Ectodermal cell (in vitro differentiated cells): ENCODE results near the gene TOMM22.

Experiments
- H3K27ac ChIP-seq: 2 replicates; pipeline ENCODE4 v1.7.0; 2013; ENCODE audit warnings: mild to moderate bottlenecking, low read depth, low read length; ENCODE audit not compliant: insufficient read depth, poor library complexity, severe bottlenecking
- H3K27me3 ChIP-seq: 2 replicates; pipeline ENCODE4 v1.7.0; 2013; ENCODE audit warnings: mild to moderate bottlenecking, low read length; ENCODE audit not compliant: insufficient read depth, control insufficient read depth, poor library complexity, severe bottlenecking
- H3K36me3 ChIP-seq: one replicate; pipeline ENCODE4 v1.7.0; 2013; ENCODE audit warnings: low read length; ENCODE audit not compliant: control insufficient read depth, insufficient read depth
- H3K4me1 ChIP-seq: one replicate; pipeline ENCODE4 v1.7.0; 2013; ENCODE audit warnings: low read length; ENCODE audit not compliant: control insufficient read depth, insufficient read depth
- H3K4me3 ChIP-seq: 2 replicates; pipeline ENCODE4 v1.7.0; 2013; ENCODE audit warnings: low read depth, low read length, control low read depth; ENCODE audit not compliant: insufficient read depth
- H3K9me3 ChIP-seq: 2 replicates; pipeline ENCODE4 v1.7.0; 2013; ENCODE audit warnings: mild to moderate bottlenecking, low read length, moderate library complexity; ENCODE audit not compliant: control insufficient read depth
- WGBS, 2 experiments: methylation state at CpG; one replicate each; pipeline ENCODE4 v1.1.7; 2013; ENCODE audit warnings: missing lambda C conversion rate in 2 of 2; 5-methylcytosine and 5-hydroxymethylcytosine counted together

The TOMM22 gene

DNA sequence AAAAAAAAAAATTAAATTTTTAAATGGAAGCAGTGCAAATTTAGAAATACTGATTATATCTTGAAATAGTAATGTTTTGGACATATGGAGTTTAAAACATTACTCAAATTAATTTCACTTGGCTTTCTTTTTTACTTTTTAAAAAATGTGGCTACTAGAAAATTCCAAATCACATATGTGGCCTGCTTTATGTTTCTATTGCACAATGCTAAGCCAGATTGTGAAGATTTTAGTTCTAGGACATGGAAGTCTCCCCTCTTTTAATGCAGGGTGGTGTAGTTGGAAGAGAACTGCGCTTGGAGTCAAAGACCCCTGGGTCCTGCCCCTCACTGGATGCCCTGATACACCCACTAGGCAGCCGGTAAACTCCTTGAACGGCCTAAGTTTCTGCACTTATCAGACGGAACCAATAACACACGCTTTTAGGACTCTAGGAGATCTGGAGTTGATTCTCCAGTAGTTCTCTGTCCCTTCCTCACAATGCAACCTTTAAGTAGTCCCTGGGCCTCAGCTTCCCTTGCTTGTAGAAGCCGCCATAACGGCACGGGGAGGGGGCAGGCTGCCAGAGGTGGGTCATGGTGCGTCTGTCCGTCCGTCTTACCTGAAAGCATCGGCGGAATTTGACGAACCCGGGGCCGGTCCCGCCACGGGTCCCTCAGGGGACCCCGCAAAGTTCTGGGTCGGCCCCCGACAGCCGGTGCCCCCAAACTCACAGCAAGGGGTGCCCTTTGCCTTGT is 26.1 kb upstream of the TOMM22 start:
- WGBS, 2 experiments: 4 to 5% methylated on average over 22 of the region's 22 CpGs
- Histone ChIP-seq H3K4me3 (peak overlapping the region; percentile 64), H3K27me3 (no peaks in the 10 kb centered on the region), H3K27ac (peak overlapping the region; percentile 92), H3K36me3 (no peaks in the 10 kb centered on the region), H3K4me1 (peaks cover 4% of the 10 kb centered on the region), H3K9me3 (no peaks in the 10 kb centered on the region)

GRCh38 chr22:38656256-38657044 is 25.3 kb upstream of the TOMM22 start, which contains the start of the genes CBY1 and FAM227A:
Gene CBY1, plus strand, starts transcription at chr22:38656638. Its CDS starts 11,417 bp downstream, at chr22:38668055.
Gene FAM227A, minus strand, starts transcription at chr22:38656392. Its CDS starts 6,224 bp downstream, at chr22:38650168.
- H3K36me3 ChIP-seq: no peaks in the 10 kb centered on the region
- no peaks in the 10 kb centered on the region for H3K27me3 ChIP-seq
- H3K9me3 ChIP-seq: no peaks in the 10 kb centered on the region
- 0 to 1% methylated on average over 66 of the region's 66 CpGs for WGBS, 2 experiments
- H3K4me1 ChIP-seq: peaks cover 4% of the 10 kb centered on the region
- peak within 1 kb of the TSS; percentile 92 for H3K27ac ChIP-seq
- peak within 1 kb of the TSS; percentile 64 for H3K4me3 ChIP-seq

DNA sequence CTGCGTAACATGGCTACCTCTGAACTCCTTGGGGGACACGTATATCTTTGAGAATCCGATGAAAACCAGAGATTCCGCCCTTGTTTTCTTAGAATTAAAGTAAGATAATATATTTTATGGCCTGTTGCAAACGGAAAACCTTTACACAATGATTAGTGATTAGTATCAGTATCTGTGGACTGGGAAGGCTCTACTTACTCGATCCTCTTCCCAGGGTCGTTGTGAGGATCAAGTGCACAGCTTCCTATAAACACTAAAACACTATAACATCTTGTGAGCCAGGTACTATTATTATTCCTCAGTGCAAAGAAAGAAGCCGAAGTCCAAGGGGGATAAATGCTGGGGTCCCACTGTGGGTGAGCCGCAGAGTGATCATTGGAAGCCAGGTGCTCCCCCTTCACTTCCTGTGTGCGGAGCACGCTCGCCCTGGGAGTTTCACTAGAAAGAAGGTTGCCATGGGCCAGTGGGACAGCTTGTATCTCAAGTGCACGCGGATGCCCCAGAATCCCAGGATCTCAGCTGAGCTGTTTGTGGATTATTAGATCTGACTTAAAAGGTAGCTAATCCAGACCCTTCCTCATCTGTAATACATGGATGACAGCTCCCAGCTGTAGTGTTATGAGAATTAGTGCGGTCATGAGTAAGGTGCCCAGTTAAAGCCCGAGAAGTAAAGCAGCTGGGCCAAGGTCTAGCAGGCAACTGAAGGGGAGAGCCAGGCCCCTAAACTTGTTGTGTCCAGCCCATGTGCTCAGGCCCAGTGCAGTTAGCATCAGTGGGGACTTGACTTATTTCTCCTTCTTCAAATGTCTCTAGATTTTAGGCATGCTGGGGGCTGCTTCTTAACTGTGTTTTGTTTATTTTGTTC is 24.5 kb upstream of the TOMM22 start:
- 20 to 22% methylated on average over 14 to 16 of the region's 16 CpGs for WGBS, 2 experiments
- no peak overlapping the region for H3K27ac ChIP-seq
- peak overlapping the region; percentile 64 for H3K4me3 ChIP-seq
- no peaks in the 10 kb centered on the region for H3K9me3 ChIP-seq
- H3K36me3 ChIP-seq: no peaks in the 10 kb centered on the region
- H3K27me3 ChIP-seq: no peaks in the 10 kb centered on the region
- H3K4me1 ChIP-seq: peaks cover 4% of the 10 kb centered on the region

DNA sequence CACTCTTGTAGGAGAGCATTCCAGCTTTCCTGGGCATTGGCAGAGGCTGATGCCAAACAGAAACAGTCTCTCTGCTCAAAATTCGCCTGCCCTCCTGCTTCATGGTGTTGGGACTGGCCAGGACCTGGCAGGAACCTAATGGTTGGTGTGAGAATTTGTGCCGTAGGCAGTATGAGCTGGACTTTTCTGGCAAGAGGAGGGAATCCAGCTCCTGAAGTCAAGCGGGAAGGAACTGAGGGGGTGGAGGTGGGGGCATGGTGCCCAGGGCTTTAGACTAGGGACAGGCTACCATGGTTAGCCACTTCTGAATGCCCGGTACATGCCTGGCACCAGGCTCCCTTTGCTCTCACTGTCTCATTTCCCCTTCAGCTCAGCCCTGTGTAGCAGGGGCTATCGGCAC is 6.9 kb upstream of the TOMM22 start:
- no peaks in the 10 kb centered on the region for H3K9me3 ChIP-seq

GRCh38 chr22:38675833-38676232 is 5.9 kb upstream of the TOMM22 start:
- Histone ChIP-seq H3K9me3 (no peaks in the 10 kb centered on the region), H3K4me3 (no peak overlapping the region), H3K4me1 (no peaks in the 10 kb centered on the region), H3K27ac (no peak overlapping the region), H3K27me3 (no peaks in the 10 kb centered on the region), H3K36me3 (peaks cover 7% of the 10 kb centered on the region)
- WGBS, 2 experiments: 95 to 96% methylated on average over 3 of the region's 3 CpGs

More for the DNA sequence above, 6.9 kb upstream of the TOMM22 start:
- Histone ChIP-seq H3K36me3 (peaks cover 7% of the 10 kb centered on the region), H3K27me3 (no peaks in the 10 kb centered on the region), H3K27ac (no peak overlapping the region), H3K4me3 (no peak overlapping the region), H3K4me1 (no peaks in the 10 kb centered on the region)
- WGBS, 2 experiments: 93% methylated on average over 5 of the region's 5 CpGs

DNA sequence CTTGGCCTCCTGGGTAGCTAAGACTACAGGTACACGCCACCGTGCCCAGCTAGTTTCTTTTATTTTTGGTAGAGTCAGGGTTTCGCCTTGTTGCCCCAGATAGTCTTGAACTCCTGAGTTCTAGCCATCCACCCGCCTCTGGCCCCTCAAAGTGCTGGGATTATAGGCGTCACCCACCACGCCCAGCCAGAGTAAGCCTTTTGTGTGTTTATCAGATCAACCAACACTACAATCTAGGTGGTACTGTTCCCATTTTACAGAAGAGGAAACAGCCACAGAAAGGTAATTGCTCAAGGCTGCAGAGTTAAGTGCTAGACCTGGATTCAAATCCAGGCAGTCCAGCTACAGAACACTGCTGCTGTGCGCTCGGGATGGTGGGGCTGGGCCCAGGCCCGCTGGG is 3.1 kb downstream of the TOMM22 start:
- H3K9me3 ChIP-seq: no peaks in the 10 kb centered on the region
- no peak overlapping the region for H3K27ac ChIP-seq
- no peaks in the 10 kb centered on the region for H3K4me1 ChIP-seq
- 93 to 95% methylated on average over 9 of the region's 9 CpGs for WGBS, 2 experiments
- no peak overlapping the region for H3K4me3 ChIP-seq
- no peaks in the 10 kb centered on the region for H3K27me3 ChIP-seq
- H3K36me3 ChIP-seq: peaks cover 38% of the 10 kb centered on the region

DNA sequence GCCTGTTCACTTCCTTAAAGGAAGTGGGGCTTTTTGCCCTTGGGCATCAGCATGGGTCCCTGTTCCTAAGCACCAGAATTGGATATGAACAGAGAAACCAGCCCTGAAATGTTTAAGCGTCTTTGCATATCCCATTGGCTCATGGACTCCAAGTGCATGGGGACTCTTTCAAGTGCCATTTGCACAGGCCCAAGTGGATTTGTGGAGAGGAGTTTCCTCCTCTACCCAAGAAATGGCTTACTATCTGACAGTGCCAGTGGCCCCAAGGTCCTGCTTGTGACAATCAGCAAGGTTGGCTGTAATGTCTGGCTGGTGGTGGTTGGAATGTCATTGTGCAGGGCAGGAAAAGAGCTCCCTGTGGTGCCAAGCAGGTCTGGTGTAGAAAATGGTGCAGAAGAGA is 4.0 kb downstream of the TOMM22 start:
- H3K9me3 ChIP-seq: no peaks in the 10 kb centered on the region
- WGBS, 2 experiments: 96 to 97% methylated on average over 1 of the region's 1 CpG
- H3K4me3 ChIP-seq: no peak overlapping the region
- H3K27me3 ChIP-seq: no peaks in the 10 kb centered on the region
- H3K4me1 ChIP-seq: no peaks in the 10 kb centered on the region
- H3K27ac ChIP-seq: no peak overlapping the region
- H3K36me3 ChIP-seq: peaks cover 38% of the 10 kb centered on the region

DNA sequence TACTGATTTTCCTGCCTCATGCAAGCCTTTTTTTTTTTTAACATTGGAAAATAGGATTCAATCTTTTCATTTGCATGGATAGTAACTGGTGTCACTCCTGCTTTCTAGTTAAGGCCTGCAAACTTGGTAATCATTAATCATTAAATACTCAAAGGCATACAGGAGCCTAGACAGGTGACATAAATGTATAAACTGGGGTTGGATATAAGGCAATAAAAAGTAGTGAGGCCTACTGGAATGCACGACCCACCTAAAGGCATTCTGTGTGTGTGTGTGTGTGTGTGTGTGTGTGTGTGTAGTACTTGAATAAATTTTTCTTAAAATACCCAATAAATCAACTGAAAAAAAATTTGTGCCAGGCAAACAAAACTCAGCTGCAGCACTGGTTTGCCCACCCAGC is 7.9 kb downstream of the TOMM22 start:
- 75 to 100% methylated on average over 1 of the region's 1 CpG for WGBS, 2 experiments

GRCh38 chr22:38694049-38694448 is 12.3 kb downstream of the TOMM22 start:
- H3K9me3 ChIP-seq: no peaks in the 10 kb centered on the region
- H3K27ac ChIP-seq: no peak overlapping the region
- no peak overlapping the region for H3K4me3 ChIP-seq
- H3K36me3 ChIP-seq: peaks cover 3% of the 10 kb centered on the region
- 92 to 100% methylated on average over 2 of the region's 2 CpGs for WGBS, 2 experiments
- H3K4me1 ChIP-seq: peaks cover 14% of the 10 kb centered on the region
- no peaks in the 10 kb centered on the region for H3K27me3 ChIP-seq

More for the DNA sequence above, 7.9 kb downstream of the TOMM22 start:
- Histone ChIP-seq H3K27me3 (no peaks in the 10 kb centered on the region), H3K27ac (no peak overlapping the region), H3K9me3 (no peaks in the 10 kb centered on the region), H3K4me3 (no peak overlapping the region), H3K4me1 (no peaks in the 10 kb centered on the region), H3K36me3 (peaks cover 23% of the 10 kb centered on the region)
